ENCODE results near the gene SCLY. TPM values are rescaled to one million over a fixed set of nuclear protein-coding genes. Genes with fewer than 3 reads are reported as not detected.

Gene SCLY
- total and polyA plus RNA-seq, 2 of the 8 experiments (the other 6 are each of a cell fraction or from before 2014, with no cell fraction given), result 79.0 to 79.5 TPM

- H3K4me1 ChIP-seq (replicated peaks in 1 of 4; ENCODE audit: control insufficient read depth in 3 of 4, insufficient read depth in 4 of 4, low read length in 3 of 4), result no peaks in the 10 kb centered on the region; a peak in 1 of 7 replicates
- H3K4ac ChIP-seq (replicated peaks; ENCODE audit: insufficient read length, low read depth, low read length), result no peak overlapping the region
- no peak for TF ChIP-seq NANOG (IDR thresholded peaks at IDR 0.05; ENCODE audit: insufficient read depth, low read depth, low read length, poor library complexity, severe bottlenecking)
- TF ChIP-seq ZNF274 (IDR thresholded peaks at IDR 0.05; ENCODE audit: borderline replicate concordance, extremely low read depth, low read length), result no peak
- no peak for TF ChIP-seq BCL11A (IDR thresholded peaks at IDR 0.05; ENCODE audit: low read depth in 2 of 2, low read length in 2 of 2)
Observed at GRCh38 chr2:238079874-238080327, 19.1 kb downstream of the SCLY start.

More at GRCh38 chr2:238079874-238080327, 19.1 kb downstream of the SCLY start:
- H3K36me3 ChIP-seq (ENCODE audit: control insufficient read depth in 2 of 4, insufficient read depth in 4 of 4, low read length in 3 of 4), result peaks cover 19 to 50% (median 34%) of the 10 kb centered on the region in 4 experiments
- no peak overlapping the region for H3K23ac ChIP-seq (ENCODE audit: insufficient read length)
- no peaks in the 10 kb centered on the region for H3K9me3 ChIP-seq (ENCODE audit: insufficient read depth in 2 of 2, low read depth in 1 of 2, low read length in 1 of 2)
- H4K20me1 ChIP-seq (replicated peaks in 1 of 2; ENCODE audit: control insufficient read depth in 1 of 2, insufficient read depth in 2 of 2, low read length in 2 of 2), result peaks cover 4 to 8% of the 10 kb centered on the region in 2 experiments
- H3K23me2 ChIP-seq (ENCODE audit: low read depth, low read length), result no peaks in the 10 kb centered on the region
- no peak overlapping the region for H4K5ac ChIP-seq (ENCODE audit: insufficient read length, low read depth, low read length)
- no peak overlapping the region for H3K4me2 ChIP-seq (ENCODE audit: insufficient read depth in 1 of 2, low read depth in 2 of 2, low read length in 2 of 2)
- DNase-seq (ENCODE audit: low read depth in 1 of 2, low spot score in 2 of 2) (no peak), FAIRE-seq (no peak)
- no peak overlapping the region for H2BK15ac ChIP-seq (ENCODE audit: low read length)
- no peaks in the 10 kb centered on the region for H3K27me3 ChIP-seq (replicated peaks in 1 of 4; ENCODE audit: control insufficient read depth in 3 of 4, extremely low read depth in 1 of 4, insufficient read depth in 3 of 4, low read length in 3 of 4)
- no peak overlapping the region for H4K91ac ChIP-seq (replicated peaks; ENCODE audit: insufficient read length, low read length)
- ChIA-PET POLR2A (ENCODE audit: partially characterized antibody) (interaction anchor here (1.2 to 2.8 kb wide), 3 partner anchors 13 to 18 kb away, joined by 4 to 17 read pairs (median 5); no protein-coding TSS in a partner anchor), CTCF (ENCODE audit: partially characterized antibody) (no interaction called here)
- no peak overlapping the region for H2AFZ ChIP-seq (ENCODE audit: low read length)
- H4K8ac ChIP-seq (ENCODE audit: extremely low read depth, insufficient read depth, low read length), result no peak overlapping the region
- H3K9ac ChIP-seq (replicated peaks in 1 of 4; ENCODE audit: extremely low read depth in 1 of 4, low read depth in 3 of 4, low read length in 3 of 4), result no peak overlapping the region
- no peak overlapping the region for H3K14ac ChIP-seq (ENCODE audit: insufficient read length)
- no peak overlapping the region for H3K4me3 ChIP-seq (ENCODE audit: extremely low read depth in 1 of 4, insufficient read depth in 2 of 4, low read depth in 3 of 4, low read length in 4 of 4)
- H2BK12ac ChIP-seq (ENCODE audit: low read depth, low read length), result no peak overlapping the region
- no peak overlapping the region for H2BK120ac ChIP-seq (replicated peaks; ENCODE audit: low read depth, low read length)
- no peak overlapping the region for H3K18ac ChIP-seq (ENCODE audit: extremely low read depth, low read length)
- H3K79me2 ChIP-seq (ENCODE audit: control insufficient read depth in 1 of 2, insufficient read depth in 2 of 2, low read length in 2 of 2), result peaks cover 0 to 37% of the 10 kb centered on the region in 2 experiments; a peak in 2 of 4 replicates
- no peak overlapping the region for H3K27ac ChIP-seq (ENCODE audit: low read depth, low read length)
- no peak overlapping the region for H2BK20ac ChIP-seq (ENCODE audit: low read length)
- H3K79me1 ChIP-seq (ENCODE audit: low read depth, low read length), result no peaks in the 10 kb centered on the region
- WGBS, 2 experiments (ENCODE audit: extremely low coverage in 1 of 2, insufficient coverage in 1 of 2, insufficient read length in 1 of 2, insufficient replicate concordance in 2 of 2, low coverage in 1 of 2, low lambda C conversion rate in 2 of 2, missing lambda C conversion rate in 1 of 2), result 80% methylated on average over 2 of the region's 2 CpGs; no CpG with 5 or more reads in 1 of the 2 experiments
- H2AK5ac ChIP-seq (ENCODE audit: low read depth, low read length), result no peak overlapping the region
- no peak overlapping the region for H3K56ac ChIP-seq (replicated peaks; ENCODE audit: insufficient read length, low read depth, low read length)
- no peak overlapping the region for H2BK5ac ChIP-seq (ENCODE audit: low read depth, low read length)
